T47D (cell line): ENCODE results near the gene TAS2R60.
"Not testable (repeated sequence)": the region's sequence is repeated elsewhere in the genome, so short reads cannot be mapped to it uniquely, and the experiment has no call there.

Experiments used
- DNase-seq, 2 experiments: peaks; one replicate each; pipeline versions ENCODE4 v3.0.0 to v3.0.0-alpha.2; 2011 to 2012; ENCODE audit warnings: low read depth in 1 of 2, low spot score in 1 of 2
- JUND ChIP-seq: IDR thresholded peaks from 2 replicates; pipeline ENCODE4 v1.6.1; 2012; ENCODE audit warnings: low read depth
- in situ Hi-C: cut with HindIII; loops from 2 replicates; pipeline ENCODE4 v1.10.0; 2016; ENCODE audit warnings: low sequenced_read_pairs, low pct_unique_long_range_greater_than_20kb

TAS2R60 gene

GRCh38 chr7:143416565-143417149 is 26.6 kb upstream of the TAS2R60 start:
- no peak for TF ChIP-seq JUND
- peak; percentile 47 to 60 for DNase-seq
- in situ Hi-C loops = no loop called here

GRCh38 chr7:143417734-143418383 is 25.4 kb upstream of the TAS2R60 start:
- no peak for TF ChIP-seq JUND
- in situ Hi-C loops = no loop called here
- DNase-seq = no peak

GRCh38 chr7:143418681-143419458 is 24.4 kb upstream of the TAS2R60 start:
- no peak for TF ChIP-seq JUND
- in situ Hi-C loops = no loop called here
- no peak for DNase-seq

GRCh38 chr7:143419880-143420279 is 23.4 kb upstream of the TAS2R60 start:
- in situ Hi-C loops = no loop called here
- DNase-seq = peak in 1 of 2 experiments; percentile 74

GRCh38 chr7:143420624-143421023 is 22.6 kb upstream of the TAS2R60 start:
- DNase-seq, in situ Hi-C loops: not testable (repeated sequence)

More at GRCh38 chr7:143419880-143420279, 23.4 kb upstream of the TAS2R60 start:
- no peak for TF ChIP-seq JUND

- no peak for DNase-seq
- no peak for TF ChIP-seq JUND
- in situ Hi-C loops = no loop called here
These were observed 21.2 kb upstream of the TAS2R60 start for GRCh38 chr7:143422033-143422432.

GRCh38 chr7:143424476-143424875 is 18.8 kb upstream of the TAS2R60 start:
- in situ Hi-C loops, DNase-seq: not testable (repeated sequence)

- no peak for TF ChIP-seq JUND
- in situ Hi-C loops = no loop called here
- DNase-seq = no peak
These were observed 16.6 kb upstream of the TAS2R60 start for GRCh38 chr7:143426479-143427142.

GRCh38 chr7:143429770-143430698 is 13.2 kb upstream of the TAS2R60 start:
- DNase-seq = no peak
- in situ Hi-C loops = no loop called here

GRCh38 chr7:143431109-143431508 is 12.1 kb upstream of the TAS2R60 start:
- TF ChIP-seq JUND = no peak
- in situ Hi-C loops = no loop called here
- DNase-seq = no peak

More at GRCh38 chr7:143429770-143430698, 13.2 kb upstream of the TAS2R60 start:
- TF ChIP-seq JUND = no peak

- in situ Hi-C loops = no loop called here
- no peak for DNase-seq
- TF ChIP-seq JUND = no peak
These were observed 9.5 kb upstream of the TAS2R60 start for GRCh38 chr7:143433759-143434158.

GRCh38 chr7:143434660-143435059 is 8.6 kb upstream of the TAS2R60 start:
- no peak for TF ChIP-seq JUND

More at GRCh38 chr7:143434660-143435059, 8.6 kb upstream of the TAS2R60 start:
- in situ Hi-C loops = no loop called here
- peak; percentile 3 to 72 for DNase-seq
